Mesenchymal stem cell (in vitro differentiated cells and primary cell): ENCODE measurements around the gene RGS14.
A peak's percentile ranks its signal among the peaks of the same experiment; 100 is the strongest.
"Not testable (repeated sequence)": the region's sequence is repeated elsewhere in the genome, so short reads cannot be mapped to it uniquely, and the experiment has no call there.

ENCODE experiments used
- DNase-seq: peaks from one replicate; pipeline ENCODE4 v3.0.0-alpha.2; 2013
- H2AFZ ChIP-seq: one replicate; pipeline ENCODE4 v1.6.1; 2013; ENCODE audit warnings: low read depth, mild to moderate bottlenecking, control low read depth, inconsistent platforms, low read length, moderate library complexity
- H2AK5ac ChIP-seq: 2 replicates; pipeline ENCODE4 v1.6.1; 2013; ENCODE audit warnings: low read length, moderate library complexity, mild to moderate bottlenecking, inconsistent platforms; ENCODE audit not compliant: severe bottlenecking
- H2BK120ac ChIP-seq: one replicate; pipeline ENCODE4 v1.6.1; 2013; ENCODE audit warnings: low read depth, mild to moderate bottlenecking, inconsistent platforms, low read length, moderate library complexity
- H2BK12ac ChIP-seq, 2 experiments: one replicate each; pipeline ENCODE4 v1.6.1; 2013; ENCODE audit warnings: inconsistent platforms in 2 of 2, low read length in 2 of 2, mild to moderate bottlenecking in 2 of 2, moderate library complexity in 2 of 2, control low read depth in 1 of 2
- H2BK15ac ChIP-seq: one replicate; pipeline ENCODE4 v1.6.1; 2013; ENCODE audit warnings: mild to moderate bottlenecking, low read depth, inconsistent platforms; ENCODE audit not compliant: poor library complexity, severe bottlenecking
- H2BK5ac ChIP-seq: 2 replicates; pipeline ENCODE4 v1.6.1; 2013; ENCODE audit warnings: low read depth, mild to moderate bottlenecking, low read length, control low read depth, inconsistent platforms; ENCODE audit not compliant: poor library complexity, severe bottlenecking
- H3K14ac ChIP-seq, 2 experiments: one replicate each; pipeline ENCODE4 v1.6.1; 2013; ENCODE audit warnings: inconsistent platforms in 2 of 2, low read length in 2 of 2, control low read depth in 1 of 2, mild to moderate bottlenecking in 1 of 2, moderate library complexity in 1 of 2
- H3K18ac ChIP-seq, 2 experiments: one replicate each; pipeline ENCODE4 v1.6.1; 2013; ENCODE audit warnings: inconsistent platforms in 2 of 2, low read length in 2 of 2, control low read depth in 1 of 2, low read depth in 1 of 2, mild to moderate bottlenecking in 1 of 2
- H3K23ac ChIP-seq, 2 experiments: one replicate each; pipeline ENCODE4 v1.6.1; 2013; ENCODE audit warnings: inconsistent platforms in 2 of 2, low read length in 2 of 2, mild to moderate bottlenecking in 2 of 2, moderate library complexity in 2 of 2, control low read depth in 1 of 2
- H3K27ac ChIP-seq: 2 replicates; pipeline ENCODE4 v1.5.1; 2013; ENCODE audit warnings: mild to moderate bottlenecking, moderate library complexity, low read length, control low read depth, inconsistent platforms; ENCODE audit not compliant: poor library complexity, severe bottlenecking
- H3K27me3 ChIP-seq, 2 experiments: 2 replicates each; pipeline versions ENCODE4 v1.6.1 to v1.7.0; 2013; ENCODE audit warnings: low read length in 2 of 2, mild to moderate bottlenecking in 2 of 2, moderate library complexity in 2 of 2, control low read depth in 1 of 2, inconsistent platforms in 1 of 2; ENCODE audit not compliant: control insufficient read depth in 1 of 2, insufficient read depth in 1 of 2
- H3K36me3 ChIP-seq, 2 experiments: 2 replicates each; pipeline versions ENCODE4 v1.6.1 to v1.7.0; 2013; ENCODE audit warnings: low read length in 2 of 2, control low read depth in 1 of 2, inconsistent platforms in 1 of 2, low read depth in 1 of 2, mild to moderate bottlenecking in 1 of 2; ENCODE audit not compliant: insufficient read depth in 2 of 2, control insufficient read depth in 1 of 2
- H3K4ac ChIP-seq, 2 experiments: one replicate each; pipeline ENCODE4 v1.6.1; 2013; ENCODE audit warnings: inconsistent platforms in 2 of 2, low read length in 2 of 2, mild to moderate bottlenecking in 2 of 2, moderate library complexity in 2 of 2, control low read depth in 1 of 2, low read depth in 1 of 2
- H3K4me1 ChIP-seq: 2 replicates; pipeline ENCODE4 v1.6.1; 2013; ENCODE audit warnings: low read depth, low read length, control low read depth; ENCODE audit not compliant: control insufficient read depth, insufficient read depth
- H3K4me2 ChIP-seq: 2 replicates; pipeline ENCODE4 v1.6.1; 2013; ENCODE audit warnings: low read length, mild to moderate bottlenecking, inconsistent platforms; ENCODE audit not compliant: poor library complexity, severe bottlenecking
- H3K4me3 ChIP-seq, 2 experiments: 2 replicates each; pipeline versions ENCODE4 v1.5.1 to v1.7.0; 2013; ENCODE audit warnings: low read length in 2 of 2, mild to moderate bottlenecking in 2 of 2, control low read depth in 1 of 2, low read depth in 1 of 2; ENCODE audit not compliant: insufficient read depth in 1 of 2
- H3K79me1 ChIP-seq: replicated peaks from 2 replicates; pipeline ENCODE4 v1.6.1; 2013; ENCODE audit warnings: mild to moderate bottlenecking, control low read depth, low read length, inconsistent platforms; ENCODE audit not compliant: poor library complexity, severe bottlenecking
- H3K9ac ChIP-seq: 2 replicates; pipeline ENCODE4 v1.7.0; 2013; ENCODE audit warnings: mild to moderate bottlenecking, low read length, moderate library complexity
- H3K9me3 ChIP-seq: 2 replicates; pipeline ENCODE4 v1.7.0; 2013; ENCODE audit warnings: mild to moderate bottlenecking, low read length; ENCODE audit not compliant: control insufficient read depth
- H4K8ac ChIP-seq: one replicate; pipeline ENCODE4 v1.6.1; 2013; ENCODE audit warnings: inconsistent platforms, mild to moderate bottlenecking, low read length, moderate library complexity
- H4K91ac ChIP-seq: one replicate; pipeline ENCODE4 v1.6.1; 2013; ENCODE audit warnings: mild to moderate bottlenecking, low read length, inconsistent platforms
- WGBS: methylation state at CpG from one replicate; pipeline ENCODE4 v1.1.7; 2013; ENCODE audit warnings: mixed read lengths; 5-methylcytosine and 5-hydroxymethylcytosine counted together

The RGS14 gene

GRCh38 chr5:177420472-177420871 lies 62.7 kb downstream of the RGS14 start:
- H2AFZ ChIP-seq, H2BK12ac ChIP-seq, H2BK5ac ChIP-seq, H3K79me1 ChIP-seq, H3K27ac ChIP-seq, H3K4me2 ChIP-seq, H3K4me1 ChIP-seq, H3K9me3 ChIP-seq, H3K14ac ChIP-seq, H3K36me3 ChIP-seq, H3K23ac ChIP-seq, H3K4me3 ChIP-seq, H2BK120ac ChIP-seq, H4K8ac ChIP-seq, H3K27me3 ChIP-seq, H3K9ac ChIP-seq, DNase-seq, H2BK15ac ChIP-seq, H4K91ac ChIP-seq, H3K4ac ChIP-seq, H2AK5ac ChIP-seq, H3K18ac ChIP-seq: not testable (repeated sequence)
- 86% methylated on average over 7 of the region's 7 CpGs for whole genome bisulfite sequencing

GRCh38 chr5:177421062-177421798 lies 63.5 kb downstream of the RGS14 start:
- Histone ChIP-seq H3K27me3 (no peaks in the 10 kb centered on the region), H2BK15ac (no peak overlapping the region), H2BK5ac (no peak overlapping the region), H3K4me3 (no peak overlapping the region), H3K23ac (no peak overlapping the region), H3K27ac (no peak overlapping the region), H3K18ac (no peak overlapping the region), H4K91ac (no peak overlapping the region), H4K8ac (no peak overlapping the region), H2BK120ac (no peak overlapping the region), H2AK5ac (no peak overlapping the region), H3K9me3 (no peaks in the 10 kb centered on the region), H3K4me2 (no peak overlapping the region), H2BK12ac (no peak overlapping the region), H3K4me1 (peaks cover 6% of the 10 kb centered on the region), H3K4ac (no peak overlapping the region), H3K36me3 (no peaks in the 10 kb centered on the region), H3K79me1 (no peaks in the 10 kb centered on the region), H3K9ac (no peak overlapping the region), H3K14ac (no peak overlapping the region), H2AFZ (no peak overlapping the region)
- WGBS, result 77% methylated on average over 5 of the region's 6 CpGs
- peak; percentile 26 for DNase-seq
